HG03064 (cell line): ENCODE measurements around the gene DSTYK.
"Not testable (repeated sequence)": the region's sequence is repeated elsewhere in the genome, so short reads cannot be mapped to it uniquely, and the experiment has no call there.

Experiments used
- ATAC-seq: cut with Tn5 transposase; IDR thresholded peaks from one replicate; pipeline ENCODE4 v1.9.1; 2021; ENCODE audit warnings: low read depth; ENCODE audit not compliant: unreplicated experiment

DSTYK gene

DNA sequence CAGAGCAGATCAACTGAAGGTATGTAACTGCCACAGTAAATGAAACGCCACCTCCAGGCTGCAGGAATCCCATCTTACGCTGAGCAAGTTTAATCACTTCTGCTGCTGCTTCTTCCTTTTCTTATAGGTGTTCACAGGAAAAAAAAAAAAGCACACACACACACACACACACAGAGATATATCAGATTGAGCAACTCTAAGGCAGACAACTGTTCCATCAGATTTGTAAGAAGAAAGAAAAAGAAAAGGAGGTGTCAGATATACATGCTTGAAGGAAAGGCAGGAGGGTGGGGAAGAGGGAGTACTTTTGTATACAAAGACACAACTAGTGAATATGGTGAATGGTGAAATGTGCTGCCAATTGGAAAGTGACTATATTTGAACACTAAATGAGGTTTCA is 28.6 kb downstream of the DSTYK start:
- ATAC-seq: no peak

DNA sequence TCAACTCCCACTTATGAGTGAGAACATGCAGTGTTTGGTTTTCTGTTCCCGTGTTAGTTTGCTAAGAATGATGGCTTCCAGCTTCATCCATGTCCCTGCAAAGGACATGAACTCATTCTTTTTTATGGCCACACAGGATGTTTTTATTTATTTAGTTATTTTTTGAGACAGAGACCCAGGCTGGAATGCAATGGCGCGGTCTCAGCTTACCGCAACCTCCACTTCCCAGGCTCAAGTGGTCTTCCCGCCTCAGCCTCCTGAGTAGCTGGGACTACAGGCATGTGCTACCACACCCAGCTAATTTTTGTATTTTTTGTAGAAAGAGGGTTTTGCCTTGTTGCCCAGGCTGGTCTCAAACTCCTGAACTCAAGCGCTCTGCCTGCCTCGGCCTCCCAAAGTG is 31.2 kb downstream of the DSTYK start:
- not testable (repeated sequence) for ATAC-seq

DNA sequence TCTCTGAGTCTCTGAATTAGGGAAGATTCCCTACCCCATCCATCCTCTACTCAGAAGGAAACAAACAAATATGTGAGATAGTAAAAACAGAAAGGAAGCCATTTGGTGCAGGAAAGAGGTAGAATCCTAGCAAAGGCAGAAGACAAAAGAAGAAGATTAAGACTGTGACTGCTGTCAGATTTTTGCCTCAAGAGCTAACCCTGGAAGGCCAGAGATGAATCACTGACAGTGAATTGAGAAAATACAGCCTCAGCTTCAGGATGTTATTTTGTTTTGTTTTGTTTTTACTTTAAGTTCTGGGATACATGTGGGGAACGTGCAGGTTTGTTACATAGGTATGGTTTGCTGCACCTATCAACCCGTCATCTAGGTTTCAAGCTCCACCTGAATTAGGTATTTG is 31.7 kb downstream of the DSTYK start:
- no peak for ATAC-seq

DNA sequence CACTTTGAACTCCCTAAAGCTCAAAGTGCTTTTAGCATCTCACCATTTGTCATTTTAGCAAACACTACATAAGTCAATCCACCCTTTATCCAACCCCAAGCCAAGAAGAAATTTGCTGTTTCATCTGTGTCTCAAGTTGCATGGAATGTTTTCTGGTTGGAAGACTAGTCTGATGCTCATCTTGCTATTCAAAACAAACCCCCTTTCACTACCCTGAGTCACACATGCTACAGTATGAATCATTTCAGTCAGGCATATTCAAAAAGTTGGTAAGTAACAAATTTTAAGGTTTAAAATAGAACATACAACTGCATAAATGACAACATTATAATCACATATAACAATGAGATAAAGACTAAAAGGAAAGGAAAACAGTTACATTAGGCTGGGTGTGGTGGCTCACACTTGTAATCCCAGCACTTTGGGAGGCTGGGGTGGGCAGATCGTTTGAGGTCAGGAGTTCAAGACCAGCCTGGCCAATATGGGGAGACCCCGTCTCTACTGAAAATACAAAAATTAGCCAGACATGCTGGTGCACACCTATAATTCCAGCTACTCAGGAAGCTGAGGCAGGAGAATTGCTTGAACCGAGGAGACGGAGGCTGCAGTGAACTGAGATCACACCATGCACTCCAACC is 38.7 kb downstream of the DSTYK start:
- no peak for ATAC-seq

DNA sequence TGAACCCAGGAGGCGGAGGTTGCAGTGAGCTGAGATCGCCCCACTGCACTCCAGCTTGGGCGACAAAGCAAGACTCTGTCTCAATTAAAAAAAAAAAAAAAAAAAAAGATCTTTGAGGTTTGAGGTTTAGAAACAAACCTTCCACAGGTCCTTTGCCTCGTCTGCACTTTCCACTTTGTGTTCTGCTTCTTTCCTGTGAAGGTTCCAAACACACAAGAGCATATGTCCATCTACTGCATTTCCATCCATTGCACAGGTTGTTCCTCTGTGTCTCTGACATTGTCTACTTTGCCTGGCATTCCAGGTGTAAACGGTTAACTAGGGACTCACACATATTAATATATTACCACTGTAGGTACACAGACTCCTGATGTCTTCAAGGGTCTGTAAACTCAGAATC is 40.1 kb downstream of the DSTYK start:
- no peak for ATAC-seq

DNA sequence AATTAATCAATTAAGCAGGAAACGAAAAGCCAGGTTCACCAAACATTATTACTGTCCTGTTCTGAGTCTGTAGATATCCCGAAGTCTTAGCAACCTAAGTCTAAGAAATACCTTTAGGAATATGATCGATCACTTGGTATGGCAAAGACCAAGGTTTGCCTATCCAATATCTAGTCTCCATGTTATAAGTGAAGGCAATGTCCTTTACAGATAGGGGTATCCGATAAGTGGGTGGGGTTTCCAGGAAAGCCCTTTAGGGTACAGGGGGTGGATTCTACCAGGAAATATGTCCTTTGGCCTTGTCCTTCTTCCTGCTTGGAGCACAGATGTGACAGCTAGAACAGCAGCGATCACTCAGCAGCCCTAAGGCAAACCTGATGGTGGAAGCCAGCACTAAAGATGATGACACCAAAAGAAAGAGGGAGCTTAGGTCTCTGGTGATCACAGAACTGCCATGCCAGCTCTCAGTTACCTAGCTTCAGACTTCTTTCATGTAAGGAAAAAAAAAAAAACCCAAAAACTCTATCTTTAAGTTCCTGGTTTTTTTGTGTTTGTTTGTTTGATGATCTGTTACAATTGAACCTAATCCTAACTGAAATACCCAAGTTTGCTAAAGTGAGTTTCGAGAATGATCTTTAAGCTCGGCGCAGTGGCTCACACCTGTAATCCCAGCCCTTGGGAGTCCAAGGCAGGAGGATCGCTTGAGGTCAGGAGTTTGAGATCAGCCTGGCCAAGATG is 40.8 kb downstream of the DSTYK start:
- no peak for ATAC-seq

DNA sequence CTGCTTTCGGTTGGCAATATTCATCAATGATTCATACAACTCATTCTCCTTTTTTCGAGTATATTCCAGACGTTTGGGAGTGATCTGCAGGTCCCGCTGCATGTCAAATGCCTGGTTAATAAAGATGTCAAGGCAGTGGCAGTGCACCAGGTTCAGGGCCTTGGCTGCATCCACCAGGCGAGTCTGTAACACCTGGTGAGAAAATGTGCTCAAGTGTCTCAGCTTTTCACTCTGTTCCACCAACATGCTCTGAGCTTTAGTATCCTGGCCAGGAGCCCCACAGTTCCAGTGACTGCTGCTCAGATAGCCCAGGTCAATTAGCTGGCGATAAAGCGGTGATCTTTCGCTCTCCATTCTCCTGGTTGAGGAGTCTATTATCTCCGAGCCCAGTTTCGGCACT is 42.3 kb downstream of the DSTYK start:
- ATAC-seq: no peak

DNA sequence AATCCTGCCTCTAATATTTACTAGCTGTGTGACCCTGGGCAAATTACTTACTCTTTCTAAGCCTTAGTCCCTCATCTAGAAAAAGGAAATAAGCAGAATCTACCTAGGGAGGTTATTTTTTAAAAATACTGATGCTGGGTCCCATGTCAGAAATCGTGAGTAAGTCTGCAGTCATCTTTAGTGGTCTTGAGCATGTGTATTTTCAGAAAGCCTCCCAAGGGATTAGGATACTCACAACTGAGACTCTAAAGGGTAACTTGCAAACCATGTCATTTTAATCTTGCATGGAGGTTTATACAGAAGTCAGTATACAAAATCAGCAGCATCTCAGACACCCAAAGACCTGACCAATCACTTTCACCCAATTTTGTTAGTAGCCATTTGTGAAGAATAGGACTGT is 43.2 kb downstream of the DSTYK start:
- ATAC-seq: no peak

DNA sequence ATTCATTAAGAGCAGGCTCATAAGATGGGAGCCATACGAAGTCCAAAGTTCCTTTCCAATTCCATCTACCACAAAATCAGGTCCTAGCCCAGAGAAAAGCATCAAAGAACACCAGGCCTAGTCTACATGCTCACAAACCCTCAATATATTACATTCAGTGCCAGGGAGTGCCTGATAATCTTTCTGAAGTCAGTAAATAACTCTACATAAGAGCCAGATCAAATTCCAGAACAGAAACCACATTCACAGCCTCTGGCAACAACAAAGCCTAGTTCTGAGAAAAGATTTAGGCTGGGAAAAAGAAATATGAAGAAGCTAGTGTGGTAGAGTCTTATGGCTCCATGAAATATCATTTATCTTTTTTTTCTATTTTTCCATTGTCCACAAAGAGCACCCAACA is 49.2 kb downstream of the DSTYK start:
- no peak for ATAC-seq

DNA sequence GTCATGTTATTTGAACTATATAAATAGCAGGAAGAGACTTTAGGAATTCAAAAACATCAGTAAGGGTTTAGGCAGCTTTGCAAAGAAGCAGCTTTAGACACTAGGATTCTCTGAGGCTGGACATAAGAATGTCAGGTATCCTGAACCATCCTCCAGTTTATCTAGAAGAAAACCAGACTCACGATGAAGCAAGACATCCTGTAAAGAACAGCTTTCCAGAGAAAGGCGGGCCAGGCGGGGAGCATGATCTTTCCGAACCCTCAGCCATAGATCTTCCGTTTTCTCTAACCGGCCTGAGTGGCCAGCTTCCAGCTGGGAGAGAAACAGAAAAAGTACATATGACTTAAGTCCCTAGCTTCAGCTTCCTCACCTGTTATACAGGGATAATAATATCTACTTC is 50.4 kb downstream of the DSTYK start:
- no peak for ATAC-seq

DNA sequence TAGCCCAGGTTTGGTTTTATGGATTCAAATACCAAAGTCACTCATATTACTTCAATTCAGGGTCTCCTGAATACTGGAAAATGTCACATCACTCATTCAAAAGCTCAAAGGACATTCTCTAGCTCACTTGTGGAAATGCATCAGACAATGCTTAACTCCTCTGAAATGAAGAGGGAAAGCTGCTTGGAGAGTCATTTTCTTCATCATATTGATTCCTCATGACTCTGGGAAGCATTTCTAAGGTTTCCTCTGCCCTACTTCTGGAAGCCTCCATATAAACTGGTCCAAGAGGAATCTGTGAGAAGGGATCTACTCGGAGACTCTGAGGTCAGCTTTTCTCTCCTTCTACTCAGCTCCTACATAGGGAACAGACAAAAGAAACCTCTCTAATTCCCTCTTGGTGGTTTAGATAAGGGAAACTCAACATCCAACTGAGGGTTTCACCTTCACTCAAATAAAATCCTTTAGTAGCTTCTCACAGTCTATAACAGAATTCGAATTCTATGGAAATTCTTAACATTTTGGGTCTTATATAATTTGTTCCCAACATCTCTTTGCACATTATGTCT is 53.4 kb downstream of the DSTYK start:
- no peak for ATAC-seq

DNA sequence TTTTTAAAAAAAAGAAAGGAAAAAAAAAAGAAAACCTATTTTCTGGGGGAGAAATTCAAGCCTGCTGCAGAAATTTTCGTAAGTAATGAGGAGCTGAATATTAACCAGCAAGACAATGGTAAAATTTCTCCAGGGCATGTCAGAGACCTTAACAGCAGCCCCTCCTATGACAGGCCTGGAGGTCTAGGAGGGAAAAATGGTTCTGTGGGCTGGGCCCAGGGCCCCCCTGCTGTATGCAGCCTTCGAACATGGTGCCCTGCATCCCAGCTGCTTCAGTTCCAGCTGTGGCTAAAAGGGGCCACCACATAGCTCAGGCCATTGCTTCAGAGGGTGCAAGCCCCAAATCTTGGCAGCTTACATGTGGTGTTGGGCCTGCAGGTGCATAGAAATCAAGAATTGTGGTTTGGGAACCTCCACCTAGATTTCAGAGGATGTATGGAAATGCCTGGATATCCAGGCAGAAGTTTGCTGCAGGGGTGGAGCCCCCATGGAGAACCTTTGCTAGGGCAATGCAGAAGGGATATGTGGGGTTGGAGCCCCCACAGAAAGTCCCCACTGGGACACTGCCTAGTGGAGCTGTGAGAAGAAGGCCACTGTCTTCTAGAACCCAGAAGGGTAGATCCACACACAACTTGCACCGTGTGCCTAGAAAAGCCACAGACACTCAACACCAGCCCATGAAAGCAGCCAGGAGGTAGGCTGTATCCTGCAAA is 55.7 kb downstream of the DSTYK start:
- ATAC-seq: not testable (repeated sequence)

DNA sequence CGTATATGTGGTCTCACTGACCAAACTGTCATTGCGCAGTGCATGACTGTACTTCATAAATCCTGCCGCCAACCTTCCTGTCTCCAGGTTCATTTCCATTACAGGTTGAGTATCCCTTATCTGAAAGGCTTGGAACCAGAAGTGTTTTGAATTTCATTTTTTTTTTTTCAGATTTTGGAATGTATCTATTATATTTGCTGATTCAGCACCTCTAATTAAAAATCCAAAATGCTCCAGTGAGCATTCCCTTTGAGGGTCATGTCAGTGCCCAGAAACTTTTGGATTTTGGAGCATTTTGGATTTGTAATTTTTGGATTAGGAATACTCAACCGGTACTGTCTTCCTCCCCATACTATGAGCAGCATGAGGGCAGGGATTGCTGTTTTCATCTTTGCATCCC is 59.0 kb downstream of the DSTYK start:
- ATAC-seq: no peak

DNA sequence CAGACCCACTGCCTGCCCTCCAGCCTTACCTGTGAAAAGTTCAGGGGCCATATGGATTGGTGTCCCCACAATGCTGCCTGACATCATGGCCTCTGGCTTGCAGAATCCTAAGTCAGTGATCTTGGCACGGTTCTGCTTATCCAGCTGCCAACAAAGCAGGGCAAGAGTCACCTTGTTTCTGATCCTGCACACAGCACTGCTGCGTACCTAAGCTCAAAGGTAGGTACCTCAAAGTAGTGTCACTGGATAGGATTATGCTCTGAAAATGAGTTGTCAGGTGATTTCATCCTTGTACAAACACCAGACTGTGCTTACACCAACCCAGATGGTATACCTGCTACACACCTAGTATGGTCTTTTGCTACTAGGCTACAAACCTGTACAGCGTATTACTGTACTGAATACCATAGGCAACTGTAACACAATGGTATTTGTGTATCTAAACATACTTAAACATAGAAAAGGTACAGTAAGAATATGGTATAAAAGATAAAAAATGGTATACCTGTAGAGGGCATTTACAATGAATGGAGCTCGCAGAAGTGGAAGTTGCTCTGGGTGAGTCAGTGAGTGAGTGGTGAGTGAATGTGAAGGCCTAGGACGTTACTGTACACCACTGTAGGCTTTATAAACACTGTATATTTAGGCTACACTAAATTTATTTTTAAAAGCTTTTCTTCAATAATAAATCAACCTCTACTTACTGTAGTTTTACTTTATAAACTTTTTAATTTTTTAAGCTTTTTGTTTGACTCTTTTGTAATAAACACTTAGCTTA is 60.7 kb downstream of the DSTYK start:
- no peak for ATAC-seq

DNA sequence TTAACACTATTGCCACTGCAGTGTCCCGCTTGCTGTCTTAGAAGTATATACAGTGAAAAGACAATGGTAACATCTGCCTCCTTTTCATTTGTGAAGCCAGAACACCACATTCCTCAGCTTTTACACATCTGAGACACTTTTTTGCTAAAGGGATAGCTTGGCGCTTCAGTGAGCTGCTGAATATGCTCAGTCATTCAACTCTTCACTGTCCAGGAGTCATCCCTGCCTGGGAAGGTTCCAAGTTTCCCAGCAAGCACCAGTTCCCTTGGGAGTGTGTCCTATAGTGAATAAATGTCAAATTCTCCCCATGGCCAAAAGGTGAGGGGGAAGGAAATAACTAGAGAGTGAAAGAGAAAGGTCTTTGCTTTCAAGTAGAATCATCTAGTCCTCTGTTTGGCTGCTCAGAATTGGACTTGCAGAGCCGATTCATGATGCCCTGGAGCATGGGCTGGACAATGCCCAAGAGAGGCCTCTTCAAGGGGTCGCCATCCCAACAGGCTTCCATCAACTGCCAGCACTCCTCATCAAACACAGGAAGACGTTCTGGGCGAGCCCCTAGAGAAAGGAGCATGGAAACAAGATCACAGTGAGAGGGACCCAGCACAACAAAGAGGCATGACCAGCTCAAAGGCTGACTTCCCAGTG is 64.2 kb downstream of the DSTYK start:
- no peak for ATAC-seq

DNA sequence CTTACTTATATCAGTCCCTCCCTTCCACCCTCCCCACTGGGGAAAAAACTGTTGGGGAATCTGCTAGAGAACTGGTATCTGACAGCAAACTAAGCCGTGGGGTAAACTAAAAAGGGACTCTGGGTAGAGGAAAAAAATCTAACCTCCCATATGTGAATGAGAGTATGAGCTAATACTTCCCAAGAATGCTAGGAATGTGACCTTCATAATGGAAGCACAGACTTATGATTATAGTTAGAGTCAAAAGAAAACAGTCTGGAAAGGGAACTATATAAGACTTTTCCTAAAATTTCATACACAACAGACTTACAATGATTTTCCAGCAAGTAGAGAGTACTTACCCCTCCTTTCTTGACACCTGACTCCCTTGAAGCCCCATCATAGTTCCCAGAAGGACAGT is 66.8 kb downstream of the DSTYK start:
- ATAC-seq: no peak

DNA sequence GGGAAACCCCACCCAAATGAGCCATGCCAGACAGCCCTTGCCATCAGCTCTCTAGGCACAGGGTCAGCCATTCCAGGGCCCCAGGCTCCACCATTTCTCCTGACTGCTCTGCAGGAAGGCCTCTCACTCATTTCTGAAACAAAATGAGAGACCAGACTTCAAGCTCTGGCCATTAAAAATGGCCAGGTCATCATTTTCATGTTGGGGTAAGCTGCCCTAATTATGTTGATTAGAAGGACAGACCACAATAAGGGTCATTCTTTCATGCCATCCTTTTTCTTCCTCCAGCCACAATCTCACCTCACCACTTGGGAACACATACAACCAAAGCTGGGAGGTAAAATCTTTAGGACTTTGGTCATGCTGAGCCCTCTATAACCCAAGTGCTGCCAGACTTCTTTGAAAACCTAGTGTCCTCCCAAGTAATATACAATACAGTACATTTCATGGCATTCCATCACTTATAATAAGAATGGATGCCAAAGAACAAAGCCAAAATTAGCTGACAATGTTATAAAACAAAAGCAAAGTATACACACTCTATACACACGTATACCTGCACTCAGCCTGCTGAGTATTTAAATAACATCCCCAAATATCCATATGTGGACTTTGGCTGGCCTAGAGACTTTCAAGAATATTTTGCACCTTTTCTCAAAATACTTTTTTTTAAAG is 67.3 kb downstream of the DSTYK start:
- no peak for ATAC-seq

DNA sequence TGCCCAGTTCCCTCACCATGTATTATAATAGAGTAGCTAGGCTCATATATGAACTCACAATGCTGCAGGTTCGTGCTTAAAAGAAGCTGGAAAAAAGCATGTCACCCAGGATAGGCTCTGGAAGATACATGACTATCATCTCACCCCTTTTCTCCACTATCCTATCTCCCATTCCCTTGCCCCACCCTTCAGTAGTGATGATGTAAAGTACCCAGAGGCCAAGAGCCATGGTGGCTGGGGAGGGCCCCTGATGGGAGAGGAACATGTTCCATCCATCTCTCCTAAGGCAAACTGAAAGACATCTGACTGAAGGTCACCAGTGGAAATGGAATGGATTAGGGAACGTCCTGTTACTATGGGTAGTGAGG is 69.4 kb downstream of the DSTYK start:
- ATAC-seq: no peak

DNA sequence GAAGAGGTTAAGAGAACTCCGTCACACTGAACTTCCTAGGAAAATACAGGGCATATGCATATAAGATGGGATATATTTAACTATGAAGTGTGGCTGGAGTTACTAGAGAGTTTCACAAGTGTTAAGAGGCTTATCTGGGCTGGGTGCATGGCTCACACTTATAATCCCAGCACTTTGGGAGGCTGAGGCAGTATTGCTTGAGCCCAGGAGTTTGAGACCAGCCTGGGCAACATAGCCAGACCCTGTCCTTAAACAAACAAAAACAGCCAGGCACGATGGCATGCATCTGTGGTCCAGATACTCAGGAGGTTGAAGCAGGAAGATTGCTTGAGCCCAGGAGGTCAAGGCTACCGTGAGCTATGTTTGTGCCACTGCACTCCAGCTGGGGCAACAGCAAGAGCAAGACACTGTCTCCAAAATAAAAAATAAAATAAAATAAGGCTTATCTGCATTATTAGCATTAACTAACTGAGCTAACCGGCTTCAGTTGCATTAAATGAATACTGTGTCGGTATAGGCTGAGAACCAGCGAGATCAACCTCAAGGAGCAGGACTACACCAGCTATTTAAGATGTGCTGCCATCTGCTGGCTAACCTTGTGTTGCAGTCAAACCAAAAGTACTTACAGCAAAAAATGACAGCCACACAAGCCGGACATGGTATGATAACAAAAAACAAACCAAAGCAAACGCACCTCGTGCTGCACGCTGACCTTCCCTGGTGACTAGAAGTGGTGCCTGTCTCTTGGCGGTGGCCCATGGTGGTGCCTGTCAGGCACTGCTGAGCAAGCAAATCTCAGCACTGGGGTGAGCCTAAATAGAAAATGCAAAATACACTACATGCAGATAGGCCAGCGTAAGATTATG is 70.0 kb downstream of the DSTYK start:
- ATAC-seq: no peak
